Mammary epithelial cell (primary cell): ENCODE results near the gene USP50.

Experiments
- EZH2 ChIP-seq: IDR thresholded peaks from 2 replicates; pipeline ENCODE4 v1.6.1; 2012; ENCODE audit warnings: low read length, inconsistent platforms, borderline replicate concordance
- TF ChIP-seq, protein P1 (sequence below), 2 donors: IDR thresholded peaks in 1 of 2; conservative IDR thresholded peaks in 1 of 2; 2 replicates each; pipeline ENCODE4 v1.5.1; 2011 to 2012; ENCODE audit warnings: inconsistent platforms in 2 of 2, low read length in 2 of 2, mild to moderate bottlenecking in 2 of 2, control low read depth in 1 of 2, low read depth in 1 of 2; ENCODE audit not compliant: insufficient read depth in 1 of 2; ENCODE audit errors: extremely low read depth in 1 of 2

DNA sequence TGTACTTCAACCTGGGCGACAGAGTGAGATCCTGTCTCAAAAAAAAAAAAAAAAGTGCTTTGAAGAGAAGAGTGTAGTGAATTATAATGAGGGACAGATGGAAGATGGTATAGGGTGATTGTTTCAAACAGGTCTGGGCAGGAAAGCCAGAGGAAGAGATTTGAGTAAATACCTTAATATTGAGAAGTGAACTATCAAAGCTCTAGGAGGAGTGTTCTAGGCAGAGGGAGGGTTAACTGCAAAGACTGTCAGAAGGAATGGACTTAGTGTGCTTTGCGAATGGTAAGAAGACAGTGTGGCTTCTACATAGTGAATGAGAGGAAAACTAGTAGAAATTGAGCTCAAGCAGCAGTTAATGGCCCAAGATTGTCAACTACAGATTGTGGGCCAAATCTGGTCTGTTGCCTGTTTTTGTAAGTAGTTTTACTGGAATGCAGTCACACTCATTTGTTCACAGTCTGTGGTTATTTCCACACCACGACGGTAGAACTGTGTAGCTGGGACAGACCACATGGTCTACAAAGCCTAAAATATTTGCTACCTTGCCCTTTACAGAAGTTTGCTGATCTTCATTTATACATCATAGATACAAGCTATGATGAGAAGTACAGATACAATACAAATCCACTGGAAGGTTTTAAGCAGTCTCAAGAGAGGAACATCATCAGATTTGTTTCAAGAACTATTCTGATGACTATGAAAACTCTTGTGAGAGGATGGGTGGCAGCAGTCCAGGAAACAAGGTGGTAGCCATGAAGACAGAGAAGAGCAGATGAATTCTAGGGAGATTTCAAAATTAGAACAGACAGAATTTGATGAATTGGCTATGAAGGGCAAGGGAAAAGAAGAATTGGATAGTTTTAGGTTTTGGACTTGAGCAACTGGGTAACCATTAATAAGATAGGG lies 16.5 kb upstream of the USP50 start:
- TF ChIP-seq, protein P1, sequence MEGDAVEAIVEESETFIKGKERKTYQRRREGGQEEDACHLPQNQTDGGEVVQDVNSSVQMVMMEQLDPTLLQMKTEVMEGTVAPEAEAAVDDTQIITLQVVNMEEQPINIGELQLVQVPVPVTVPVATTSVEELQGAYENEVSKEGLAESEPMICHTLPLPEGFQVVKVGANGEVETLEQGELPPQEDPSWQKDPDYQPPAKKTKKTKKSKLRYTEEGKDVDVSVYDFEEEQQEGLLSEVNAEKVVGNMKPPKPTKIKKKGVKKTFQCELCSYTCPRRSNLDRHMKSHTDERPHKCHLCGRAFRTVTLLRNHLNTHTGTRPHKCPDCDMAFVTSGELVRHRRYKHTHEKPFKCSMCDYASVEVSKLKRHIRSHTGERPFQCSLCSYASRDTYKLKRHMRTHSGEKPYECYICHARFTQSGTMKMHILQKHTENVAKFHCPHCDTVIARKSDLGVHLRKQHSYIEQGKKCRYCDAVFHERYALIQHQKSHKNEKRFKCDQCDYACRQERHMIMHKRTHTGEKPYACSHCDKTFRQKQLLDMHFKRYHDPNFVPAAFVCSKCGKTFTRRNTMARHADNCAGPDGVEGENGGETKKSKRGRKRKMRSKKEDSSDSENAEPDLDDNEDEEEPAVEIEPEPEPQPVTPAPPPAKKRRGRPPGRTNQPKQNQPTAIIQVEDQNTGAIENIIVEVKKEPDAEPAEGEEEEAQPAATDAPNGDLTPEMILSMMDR (conservative IDR thresholded peaks at IDR 0.05 in 1 of 2, IDR thresholded peaks at IDR 0.05 in 1 of 2; ENCODE audit: extremely low read depth in 1 of 2, insufficient read depth in 1 of 2, low read depth in 1 of 2, low read length in 2 of 2), result no peak
- no peak for TF ChIP-seq EZH2
